Activated T-cell treated with anti-CD3 and anti-CD28 coated beads for 4 hours (primary cell): ENCODE measurements around the gene SLC29A1.

Experiments
- DNase-seq: peaks from one replicate; pipeline ENCODE4 v3.0.0-alpha.2; 2020

Gene SLC29A1

DNA sequence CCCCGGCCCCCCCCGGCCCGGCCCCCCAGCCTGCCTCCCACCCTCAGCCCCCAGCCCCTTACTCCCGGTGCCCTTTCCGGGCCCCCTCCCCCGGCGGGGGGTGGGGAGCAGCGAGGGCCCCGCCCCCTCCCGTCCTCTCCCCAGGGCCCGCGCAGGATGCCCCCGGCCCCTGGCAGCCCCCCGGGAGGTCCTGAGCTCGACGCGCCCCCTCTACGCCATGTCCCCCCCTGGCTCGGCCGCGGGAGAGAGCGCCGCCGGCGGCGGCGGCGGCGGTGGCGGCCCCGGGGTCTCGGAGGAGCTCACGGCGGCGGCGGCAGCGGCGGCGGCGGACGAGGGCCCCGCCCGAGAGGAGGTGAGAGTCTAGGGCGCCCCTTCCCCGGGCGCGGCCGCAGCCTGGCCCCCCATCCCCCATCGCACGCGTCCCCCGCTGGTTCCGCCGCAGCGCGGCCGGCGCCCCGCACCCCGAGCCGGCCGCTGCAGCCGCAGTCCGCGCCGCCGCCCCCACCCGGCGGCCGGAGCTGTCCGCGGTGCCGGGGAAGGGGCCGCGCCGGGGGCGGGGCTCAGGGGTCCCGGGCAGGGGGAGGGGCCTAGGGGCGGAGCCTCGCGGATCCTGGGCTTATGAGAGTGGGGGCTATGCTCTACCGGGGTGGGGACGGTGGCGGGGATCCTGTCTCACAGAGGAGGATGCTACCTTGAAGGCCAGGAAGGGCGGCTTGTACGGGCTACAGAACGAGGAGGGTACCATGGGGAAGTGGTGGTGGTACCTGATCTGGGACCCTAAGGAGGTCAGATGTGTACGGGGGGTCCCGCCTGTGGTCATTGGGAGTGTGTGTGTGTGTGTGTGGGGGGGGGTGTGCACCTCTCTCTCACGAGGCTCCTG is 47.4 kb downstream of the SLC29A1 start:
- DNase-seq, result no peak

GRCh38 chr6:44271406-44271723 is 48.0 kb downstream of the SLC29A1 start:
- DNase-seq, result no peak

DNA sequence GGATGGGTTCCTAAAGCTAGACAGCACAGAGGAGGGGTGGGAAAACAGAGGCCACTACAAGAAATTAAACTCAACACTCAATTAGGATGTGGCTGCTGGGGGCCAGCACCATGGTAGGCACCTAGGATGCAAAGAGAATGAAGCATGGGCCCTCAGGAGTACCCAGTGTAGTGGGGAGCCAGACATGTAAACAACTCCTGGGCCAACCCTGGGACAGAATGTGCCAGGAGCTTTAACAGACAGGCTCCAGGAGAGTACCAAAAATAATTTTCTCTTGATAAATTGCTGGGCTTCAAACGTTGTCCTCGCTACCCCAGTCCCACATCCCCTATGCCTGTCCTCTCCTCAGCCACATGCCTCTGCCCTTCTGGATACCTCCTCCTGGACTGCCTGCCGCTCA is 48.5 kb downstream of the SLC29A1 start:
- no peak for DNase-seq

DNA sequence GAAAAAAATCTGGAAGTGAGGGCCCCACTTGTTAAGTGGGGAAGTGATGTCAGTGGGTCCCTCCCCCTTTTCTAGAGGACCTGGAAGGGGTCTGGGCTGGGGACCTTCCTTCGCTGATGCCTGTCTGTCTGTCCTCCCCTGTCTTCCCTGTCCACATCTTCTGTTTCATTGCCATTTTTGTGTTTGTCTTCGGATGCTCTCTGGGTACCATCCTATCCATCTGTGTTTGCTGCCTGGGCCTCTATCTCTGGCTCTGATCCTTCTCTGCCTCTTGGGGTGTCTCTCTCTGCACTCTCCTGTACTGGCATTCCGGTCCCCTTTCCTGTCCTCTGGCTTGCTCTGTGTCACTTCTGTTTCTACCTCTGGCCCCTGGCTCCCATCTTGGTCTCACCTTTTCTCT is 49.1 kb downstream of the SLC29A1 start:
- no peak for DNase-seq

DNA sequence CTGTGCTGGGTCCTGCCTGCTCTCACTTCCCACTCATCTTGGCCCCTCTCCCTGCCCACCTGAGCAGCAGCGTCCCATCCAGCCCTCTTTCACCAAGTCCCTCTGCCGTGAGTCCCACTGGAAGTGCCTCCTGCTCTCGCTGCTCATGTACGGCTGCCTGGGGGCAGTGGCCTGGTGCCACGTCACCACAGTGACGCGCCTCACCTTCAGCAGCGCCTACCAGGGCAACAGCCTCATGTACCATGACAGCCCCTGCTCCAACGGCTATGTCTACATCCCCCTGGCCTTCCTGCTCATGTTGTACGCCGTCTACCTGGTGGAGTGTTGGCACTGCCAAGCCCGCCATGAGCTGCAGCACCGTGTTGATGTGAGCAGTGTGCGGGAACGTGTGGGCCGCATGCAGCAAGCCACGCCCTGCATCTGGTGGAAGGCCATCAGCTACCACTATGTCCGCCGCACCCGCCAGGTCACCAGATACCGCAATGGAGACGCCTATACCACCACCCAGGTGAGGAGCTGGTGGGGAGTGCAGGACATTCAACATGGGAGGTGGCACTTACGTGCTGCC is 49.7 kb downstream of the SLC29A1 start:
- no peak for DNase-seq

DNA sequence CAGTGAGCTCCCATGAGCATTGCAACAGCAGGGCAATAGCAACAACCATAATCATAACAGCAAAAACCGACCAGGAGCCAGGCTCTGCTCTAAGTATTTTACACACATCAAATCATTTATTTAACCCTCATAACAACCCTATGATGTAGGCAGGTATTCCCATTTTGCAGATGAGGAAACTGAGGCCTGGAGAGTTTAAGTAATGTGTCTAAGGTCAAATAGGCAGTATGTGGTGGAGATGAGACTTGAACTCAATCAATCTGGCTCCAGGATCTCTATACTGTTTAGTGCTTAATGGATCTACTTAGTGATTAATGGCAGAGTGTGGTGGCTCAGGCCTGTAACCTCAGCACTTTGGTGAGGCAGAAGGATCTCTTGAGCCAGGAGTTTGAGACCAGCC is 50.2 kb downstream of the SLC29A1 start:
- DNase-seq, result no peak

GRCh38 chr6:44275271-44275748 is 51.9 kb downstream of the SLC29A1 start:
- DNase-seq, result no peak

GRCh38 chr6:44275749-44276648 is 52.6 kb downstream of the SLC29A1 start:
- no peak for DNase-seq

DNA sequence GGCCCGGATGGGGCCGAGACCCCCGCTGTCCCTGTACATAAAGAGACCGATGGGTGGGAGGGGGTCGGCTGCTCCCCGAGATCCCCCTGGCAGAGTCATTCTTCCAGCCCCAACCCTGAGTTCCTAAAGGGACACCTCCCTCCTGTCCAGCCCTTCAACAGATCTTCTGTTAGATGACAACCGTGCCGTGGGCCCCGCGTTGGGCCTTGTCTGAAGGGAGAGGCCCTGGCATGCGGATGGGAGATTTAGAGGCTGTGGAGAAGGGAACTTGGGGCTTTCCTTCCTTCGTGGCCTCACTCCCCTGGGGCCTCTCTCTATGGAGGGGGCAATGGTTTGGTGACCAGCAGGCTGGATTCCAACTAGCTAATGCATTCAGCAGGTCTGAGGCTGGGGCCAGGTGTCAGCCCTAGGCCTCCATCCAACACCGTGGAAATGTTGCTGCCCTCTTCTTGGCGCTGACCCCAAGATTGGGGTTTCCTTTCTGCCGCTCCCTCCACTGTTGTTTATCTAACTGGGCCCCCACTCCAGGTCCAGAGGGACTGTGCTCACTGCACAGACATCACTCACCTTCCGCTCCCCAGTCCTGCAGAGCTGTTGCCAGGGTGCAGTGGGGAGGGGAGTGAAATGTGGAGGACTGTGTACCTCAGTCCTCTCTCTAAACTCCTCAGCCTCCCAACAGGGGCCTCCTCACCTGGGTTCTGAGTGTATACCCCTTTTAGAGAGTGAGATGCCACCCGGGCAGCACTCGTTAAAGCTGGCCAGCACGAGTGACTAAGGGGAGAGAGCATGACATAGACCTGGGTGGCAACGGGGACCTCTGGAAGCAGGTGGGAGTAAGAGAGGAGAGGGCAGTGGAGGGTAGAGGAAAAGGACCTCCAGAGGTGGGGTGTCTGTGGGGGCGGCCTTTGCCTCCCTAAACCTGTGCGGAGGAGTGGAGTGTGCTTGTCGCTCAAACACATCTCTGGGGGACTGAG is 53.6 kb downstream of the SLC29A1 start:
- DNase-seq, result no peak

DNA sequence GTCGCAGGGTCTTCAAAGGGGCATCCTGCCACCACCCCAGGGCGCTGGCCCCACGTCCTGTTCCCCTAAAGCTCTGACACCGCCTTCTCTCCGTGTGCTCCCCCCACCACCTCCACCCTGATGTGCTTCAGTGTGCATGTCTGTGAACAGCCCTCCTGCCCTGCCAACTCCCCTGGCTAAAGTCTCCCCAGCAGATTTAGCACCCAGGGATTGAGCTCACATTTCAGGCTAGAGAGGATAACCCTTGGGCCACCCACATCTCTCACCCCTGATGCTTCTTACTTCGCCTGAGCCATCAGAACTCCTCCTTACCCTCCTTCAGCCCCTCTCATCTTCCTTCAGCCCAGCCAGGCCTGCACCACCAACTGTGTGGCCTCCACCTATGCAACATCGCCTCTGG is 54.4 kb downstream of the SLC29A1 start:
- DNase-seq, result no peak

GRCh38 chr6:44278315-44278714 is 54.9 kb downstream of the SLC29A1 start:
- no peak for DNase-seq

GRCh38 chr6:44278774-44279697 is 55.6 kb downstream of the SLC29A1 start:
- DNase-seq, result no peak
